DOHH2 (cell line): Measurements from ENCODE around the gene PRKAR1B.

ENCODE experiments used
- H3F3A ChIP-seq: fragments of 200-600 bp; sonication (generic), shearing (Covaris generic); 2 replicates; pipeline ENCODE4 v1.6.0; 2016; ENCODE audit warnings: antibody characterized with exemption, mild to moderate bottlenecking; ENCODE audit not compliant: control insufficient read depth, insufficient read depth
- H3K27ac ChIP-seq: fragments of 200-600 bp; sonication (generic); 2 replicates; pipeline ENCODE4 v1.5.1; 2014; ENCODE audit warnings: low read depth, mild to moderate bottlenecking, low read length, moderate library complexity
- H3K27me3 ChIP-seq: fragments of 200-600 bp; sonication (generic); 2 replicates; pipeline ENCODE4 v1.6.1; 2014; ENCODE audit warnings: mild to moderate bottlenecking, low read length, mixed read lengths; ENCODE audit not compliant: control insufficient read depth
- H3K36me3 ChIP-seq: fragments of 200-600 bp; sonication (generic); 2 replicates; pipeline ENCODE4 v1.6.1; 2014; ENCODE audit warnings: mild to moderate bottlenecking, low read length, moderate library complexity, mixed read lengths; ENCODE audit not compliant: control insufficient read depth
- H3K4me1 ChIP-seq: fragments of 200-600 bp; sonication (generic); 2 replicates; pipeline ENCODE4 v1.6.1; 2014; ENCODE audit warnings: mild to moderate bottlenecking, low read length, mixed read lengths; ENCODE audit not compliant: control insufficient read depth
- H3K4me2 ChIP-seq: fragments of 200-600 bp; sonication (generic); 2 replicates; pipeline ENCODE4 v1.6.0; 2014; ENCODE audit warnings: mild to moderate bottlenecking, low read length, moderate library complexity
- H3K4me3 ChIP-seq: fragments of 200-600 bp; sonication (generic); 2 replicates; pipeline ENCODE4 v1.5.1; 2014; ENCODE audit warnings: mild to moderate bottlenecking, low read length, mixed read lengths
- H3K79me2 ChIP-seq: fragments of 200-600 bp; sonication (generic); 2 replicates; pipeline ENCODE4 v1.6.1; 2014; ENCODE audit warnings: mild to moderate bottlenecking, low read length, mixed read lengths; ENCODE audit not compliant: control insufficient read depth
- H3K9me2 ChIP-seq: fragments of 200-600 bp; sonication (generic); replicated peaks from 2 replicates; pipeline ENCODE4 v1.6.1; 2014; ENCODE audit warnings: mild to moderate bottlenecking, low read length, mixed read lengths; ENCODE audit not compliant: control insufficient read depth
- H3K9me3 ChIP-seq: fragments of 200-600 bp; sonication (generic); 2 replicates; pipeline ENCODE4 v1.6.1; 2014; ENCODE audit warnings: antibody characterized with exemption, low read length, mixed read lengths; ENCODE audit not compliant: control insufficient read depth, insufficient read depth
- H4K20me1 ChIP-seq: fragments of 200-600 bp; sonication (generic); 2 replicates; pipeline ENCODE4 v1.6.0; 2014; ENCODE audit warnings: low read depth, mild to moderate bottlenecking, antibody characterized with exemption, low read length, moderate library complexity; ENCODE audit not compliant: control insufficient read depth, insufficient read depth
- CTCF ChIP-seq: fragments of 200-600 bp; sonication (generic); IDR thresholded peaks from one replicate; pipeline ENCODE4 v1.5.1; 2014; ENCODE audit warnings: antibody characterized with exemption, mild to moderate bottlenecking, low read depth, low read length; ENCODE audit not compliant: poor library complexity, severe bottlenecking
- EZH2phosphoT487 ChIP-seq: fragments of 200-600 bp; sonication (generic); IDR thresholded peaks from 2 replicates; pipeline ENCODE4 v1.6.1; 2017; ENCODE audit warnings: borderline replicate concordance, mild to moderate bottlenecking, antibody characterized with exemption, low read length, moderate library complexity, mixed read lengths

Gene PRKAR1B

DNA sequence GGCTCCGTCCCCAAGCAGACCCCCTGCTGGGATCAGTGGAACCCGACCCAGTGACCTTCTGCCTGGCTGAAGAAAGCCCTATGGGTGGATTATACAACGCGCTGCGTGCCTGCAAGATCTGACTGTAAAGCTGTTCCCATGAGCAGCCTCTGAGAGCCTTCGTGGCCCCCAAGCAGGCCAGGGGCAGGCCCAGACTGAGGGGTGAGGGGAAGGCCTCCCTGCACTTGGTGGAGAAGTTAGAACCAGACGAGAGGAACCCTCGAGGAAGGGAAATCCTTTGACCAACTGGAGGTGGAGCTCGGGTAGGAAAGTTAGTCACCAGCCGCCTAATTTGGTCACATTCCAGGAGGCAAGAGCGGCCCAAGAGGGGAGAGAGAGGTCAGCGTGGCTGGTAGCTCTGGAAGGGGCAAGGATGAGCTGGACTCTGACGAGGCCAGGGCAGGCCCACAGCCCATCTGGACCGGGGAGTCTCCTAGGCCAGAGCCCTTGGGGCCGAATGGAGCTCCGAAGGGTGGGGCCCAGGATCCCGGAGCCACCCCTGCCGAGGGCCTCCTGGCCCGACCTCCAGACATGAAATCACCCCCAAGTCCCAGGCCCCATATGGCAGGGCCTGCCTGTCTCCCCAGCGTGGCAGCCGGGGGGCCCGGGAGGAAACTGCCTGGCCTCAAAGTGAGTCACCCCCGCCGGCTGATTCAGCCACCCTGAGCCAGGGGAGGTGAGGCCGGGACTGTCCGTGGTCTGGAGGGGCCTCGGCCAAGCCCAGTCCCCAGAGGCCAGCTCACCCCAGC lies 184.2 kb downstream of the PRKAR1B start:
- H3K4me3 ChIP-seq = no peak overlapping the region
- TF ChIP-seq EZH2phosphoT487 (no peak), CTCF (no peak)
- H3K27ac ChIP-seq = no peak overlapping the region

GRCh38 chr7:542131-542712 lies 184.9 kb downstream of the PRKAR1B start:
- H3K4me2 ChIP-seq = no peak overlapping the region
- H3F3A ChIP-seq = no peaks in the 10 kb centered on the region
- no peak overlapping the region for H3K27ac ChIP-seq
- H3K9me2 ChIP-seq = no peaks in the 10 kb centered on the region
- H3K36me3 ChIP-seq = no peaks in the 10 kb centered on the region
- no peaks in the 10 kb centered on the region for H3K9me3 ChIP-seq
- H3K79me2 ChIP-seq = no peaks in the 10 kb centered on the region
- H4K20me1 ChIP-seq = no peaks in the 10 kb centered on the region
- H3K4me1 ChIP-seq = no peaks in the 10 kb centered on the region
- no peak overlapping the region for H3K4me3 ChIP-seq
- H3K27me3 ChIP-seq = no peaks in the 10 kb centered on the region
- TF ChIP-seq CTCF (no peak), EZH2phosphoT487 (no peak)

More for the DNA sequence above, 184.2 kb downstream of the PRKAR1B start:
- no peaks in the 10 kb centered on the region for H3K4me1 ChIP-seq
- H3F3A ChIP-seq = no peaks in the 10 kb centered on the region
- no peaks in the 10 kb centered on the region for H3K9me3 ChIP-seq
- H3K79me2 ChIP-seq = no peaks in the 10 kb centered on the region
- H3K9me2 ChIP-seq = no peaks in the 10 kb centered on the region
- no peaks in the 10 kb centered on the region for H3K36me3 ChIP-seq
- H4K20me1 ChIP-seq = no peaks in the 10 kb centered on the region
- no peak overlapping the region for H3K4me2 ChIP-seq
- H3K27me3 ChIP-seq = no peaks in the 10 kb centered on the region

GRCh38 chr7:541661-542060 lies 185.4 kb downstream of the PRKAR1B start:
- H3K27me3 ChIP-seq = no peaks in the 10 kb centered on the region
- TF ChIP-seq CTCF = no peak
- TF ChIP-seq EZH2phosphoT487 = no peak
- H3K9me3 ChIP-seq = no peaks in the 10 kb centered on the region
- no peak overlapping the region for H3K27ac ChIP-seq
- H3K4me3 ChIP-seq = no peak overlapping the region
- H3K9me2 ChIP-seq = no peaks in the 10 kb centered on the region
- H3K36me3 ChIP-seq = no peaks in the 10 kb centered on the region
- H4K20me1 ChIP-seq = no peaks in the 10 kb centered on the region
- H3F3A ChIP-seq = no peaks in the 10 kb centered on the region
- H3K79me2 ChIP-seq = no peaks in the 10 kb centered on the region
- H3K4me2 ChIP-seq = no peak overlapping the region
- no peaks in the 10 kb centered on the region for H3K4me1 ChIP-seq
